HepG2 (cell line): ENCODE data around the gene RFX2. TPM values are rescaled to one million over a fixed set of nuclear protein-coding genes. Genes with fewer than 3 reads are reported as not detected.

Experiments
- ATAC-seq: fragments of 200-7000 bp; cut with Tn5 transposase; 3 replicates; pipeline ENCODE4 v1.9.1; 2020; ENCODE audit warnings: mild to moderate bottlenecking, moderate library complexity
- BruUV-seq: library from RNA; stranded (reverse); fragments of 400-500 nt; replicated peaks from 2 replicates; lab custom pipeline; 2021; lab: Mats Ljungman, UMichigan
- CTCF ChIA-PET: fragments of 300-600 bp; formaldehyde crosslinking; extraction: SDS; loops from one replicate; lab custom pipeline; 2021; ENCODE audit warnings: low total read pairs, inconsistent platforms, low intra/inter-chr PET ratio; lab: Yijun Ruan, JAX
- POLR2A ChIA-PET: fragments of 350-600 bp; sonication (Branson Sonifier 250); formaldehyde crosslinking; loops from one replicate; lab custom pipeline; 2020; ENCODE audit warnings: antibody characterized with exemption, inconsistent platforms; lab: Yijun Ruan, JAX
- DNase-seq: peaks from one replicate; pipeline ENCODE4 v3.0.0-alpha.2; 2015; ENCODE audit warnings: low spot score
- FAIRE-seq: peaks from 3 replicates; lab custom pipeline; 2011; peaks lifted over from hg19 to GRCh38; lab: Jason Lieb, UNC
- H2AFZ ChIP-seq: one replicate; pipeline ENCODE4 v1.6.1; 2011; ENCODE audit warnings: low read length, inconsistent platforms
- H3K27ac ChIP-seq: fragments of 300-600 bp; 3 replicates; pipeline ENCODE4 v1.8.0; 2011; ENCODE audit warnings: mixed run types, mild to moderate bottlenecking, mixed read lengths, low read length, inconsistent platforms; ENCODE audit not compliant: insufficient read depth; ENCODE audit errors: extremely low read length
- H3K27me3 ChIP-seq, 2 experiments: fragments of 200-600 bp in 1 of 2; 2 replicates in 1 of 2; 3 replicates in 1 of 2; pipeline versions ENCODE4 v1.6.0 to v1.8.0; 2011; ENCODE audit warnings: low read length in 2 of 2, mild to moderate bottlenecking in 2 of 2, moderate library complexity in 2 of 2, inconsistent platforms in 1 of 2; ENCODE audit not compliant: insufficient read depth in 2 of 2, control insufficient read depth in 1 of 2
- H3K36me3 ChIP-seq, 2 experiments: fragments of 200-600 bp in 1 of 2; replicated peaks in 1 of 2; 2 replicates in 1 of 2; 3 replicates in 1 of 2; pipeline versions ENCODE4 v1.5.1 to v1.8.0; 2011; ENCODE audit warnings: low read length in 2 of 2, inconsistent platforms in 1 of 2; ENCODE audit not compliant: insufficient read depth in 2 of 2, control insufficient read depth in 1 of 2
- H3K4me1 ChIP-seq: 2 replicates; pipeline ENCODE4 v1.5.1; 2012; ENCODE audit warnings: low read length, inconsistent platforms; ENCODE audit not compliant: insufficient read depth
- H3K4me2 ChIP-seq: 2 replicates; pipeline ENCODE4 v1.6.0; 2011; ENCODE audit warnings: low read depth, low read length, inconsistent platforms
- H3K4me3 ChIP-seq, 3 experiments: fragments of 200-600 bp in 1 of 3; sonication (generic), shearing (Covaris generic) in 1 of 3; replicated peaks in 1 of 3; 2 replicates each; pipeline ENCODE4 v1.5.1; 2011 to 2016; ENCODE audit warnings: low read length in 3 of 3, inconsistent platforms in 2 of 3, low read depth in 2 of 3, mild to moderate bottlenecking in 2 of 3, control low read depth in 1 of 3, mixed read lengths in 1 of 3; ENCODE audit not compliant: insufficient read depth in 1 of 3
- H3K79me2 ChIP-seq: one replicate; pipeline ENCODE4 v1.6.1; 2011; ENCODE audit warnings: low read length, inconsistent platforms; ENCODE audit not compliant: insufficient read depth
- H3K9ac ChIP-seq: 2 replicates; pipeline ENCODE4 v1.6.0; 2011; ENCODE audit warnings: mild to moderate bottlenecking, low read depth, low read length, inconsistent platforms; ENCODE audit not compliant: insufficient read depth
- H3K9me3 ChIP-seq: 2 replicates; pipeline ENCODE4 v1.5.1; 2012; ENCODE audit warnings: mild to moderate bottlenecking, low read length
- H4K20me1 ChIP-seq: 2 replicates; pipeline ENCODE4 v1.6.0; 2011; ENCODE audit warnings: inconsistent platforms, mild to moderate bottlenecking, low read length, moderate library complexity; ENCODE audit not compliant: insufficient read depth
- FOXA3 ChIP-seq: IDR thresholded peaks from 2 replicates; pipeline ENCODE4 v1.6.1; 2016; ENCODE audit warnings: missing genetic modification reagents, missing compliant biosample characterization
- JUN ChIP-seq: sonication (generic); formaldehyde crosslinking; IDR thresholded peaks from 2 replicates; pipeline ENCODE4 v1.4.0; 2020; ENCODE audit warnings: mild to moderate bottlenecking, missing genetic modification reagents
- KDM4B ChIP-seq: sonication (generic); formaldehyde crosslinking; IDR thresholded peaks from 2 replicates; pipeline ENCODE4 v1.4.0; 2020; ENCODE audit warnings: missing genetic modification reagents
- ZBTB44 ChIP-seq: sonication (generic); formaldehyde crosslinking; IDR thresholded peaks from 2 replicates; pipeline ENCODE4 v1.4.0; 2020; ENCODE audit warnings: missing genetic modification reagents
- ZFP1 ChIP-seq: IDR thresholded peaks from 2 replicates; pipeline ENCODE4 v1.6.1; 2016
- ZNF235 ChIP-seq: sonication (generic); formaldehyde crosslinking; IDR thresholded peaks from 2 replicates; pipeline ENCODE4 v1.8.1; 2023; ENCODE audit warnings: mild to moderate bottlenecking, missing genetic modification reagents, borderline replicate concordance
- ZNF510 ChIP-seq: sonication (generic); formaldehyde crosslinking; IDR thresholded peaks from 2 replicates; pipeline ENCODE4 v1.4.0; 2020; ENCODE audit warnings: low read depth, mild to moderate bottlenecking, missing genetic modification reagents
- ZNF543 ChIP-seq: sonication (generic); formaldehyde crosslinking; IDR thresholded peaks from 2 replicates; pipeline ENCODE4 v1.4.0; 2020; ENCODE audit warnings: mild to moderate bottlenecking, missing genetic modification reagents
- ZNF552 ChIP-seq: sonication (generic); formaldehyde crosslinking; IDR thresholded peaks from 2 replicates; pipeline ENCODE4 v1.9.0; 2022; ENCODE audit warnings: missing genetic modification reagents, mild to moderate bottlenecking, borderline replicate concordance
- ZNF605 ChIP-seq: sonication (generic); formaldehyde crosslinking; IDR thresholded peaks from 2 replicates; pipeline ENCODE4 v1.8.0; 2022; ENCODE audit warnings: mild to moderate bottlenecking, missing genetic modification reagents
- WGBS: methylation state at CpG from one replicate; pipeline ENCODE4 v1.1.6; 2017; ENCODE audit warnings: low lambda C conversion rate; 5-methylcytosine and 5-hydroxymethylcytosine counted together
- in situ Hi-C: cut with HindIII; loops from 2 replicates; pipeline ENCODE4 v1.10.0; 2017; ENCODE audit warnings: low pct_unique_long_range_greater_than_20kb; ENCODE audit not compliant: extremely low pct_ligation_motif_present
- intact Hi-C: fragments of 100-400 bp; cut with micrococcal nuclease; formaldehyde crosslinking; loops from one replicate; pipeline ENCODE4 v1.10.0; 2022; ENCODE audit not compliant: unreplicated experiment
- polyA plus RNA-seq, 8 experiments: library from polyadenylated mRNA; depleted of rRNA in 3 of 8; stranded (reverse) in 7 of 8; unstranded in 1 of 8; fragments of >200 nt; fragmentation: Illumina TruSeq in 4 of 8; extraction: Trizol in 4 of 8; gene quantifications; 2 replicates each; pipeline versions ENCODE4 v1.2.1 to v1.2.3, GENCODE V29; 2011 to 2016; ENCODE audit warnings: low read depth in 4 of 8, missing spikeins in 1 of 8, mixed read lengths in 1 of 8; ENCODE audit not compliant: insufficient read depth in 1 of 8
- total RNA-seq, 5 experiments: library from RNA; depleted of rRNA; stranded (reverse); fragments of >200 nt; fragmentation: Illumina TruSeq; extraction: Trizol; gene quantifications; 2 replicates each; pipeline ENCODE4 v1.2.3, GENCODE V29; 2016; ENCODE audit warnings: low read depth in 1 of 5
- TF ChIP-seq, protein P1 (sequence below): sonication (generic); formaldehyde crosslinking; conservative IDR thresholded peaks from 2 replicates; pipeline ENCODE4 v1.8.0; 2022; ENCODE audit warnings: low read depth, missing genetic modification reagents
- TF ChIP-seq, protein P2 (sequence below): sonication (generic); formaldehyde crosslinking; conservative IDR thresholded peaks from 2 replicates; pipeline ENCODE4 v1.8.0; 2022; ENCODE audit warnings: missing genetic modification reagents

RFX2 gene
- total and polyA plus RNA-seq, 2 of the 13 experiments (the other 11 are each of a cell fraction or from before 2014, with no cell fraction given): 2.8 to 3.3 TPM

DNA sequence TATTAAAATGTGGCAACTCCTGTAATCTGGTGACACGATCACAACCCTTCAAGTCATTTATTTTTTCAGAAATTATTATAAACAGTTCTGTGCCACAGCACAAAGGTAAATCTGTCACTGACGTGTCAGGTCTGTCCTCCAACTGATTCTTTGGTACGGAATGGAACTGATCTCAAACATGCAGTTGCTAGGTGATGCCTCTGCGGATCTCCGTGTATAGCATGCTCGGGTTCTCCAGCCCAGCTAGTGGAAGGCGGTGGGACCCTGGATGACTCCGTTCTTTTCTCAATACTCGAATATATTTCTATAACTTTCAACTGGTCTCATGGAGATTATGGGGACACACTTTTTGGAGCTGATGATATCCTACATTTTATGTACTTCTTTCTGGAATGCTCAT is 143.4 kb downstream of the RFX2 start:
- POLR2A ChIA-PET: interaction anchor here (0.7 to 1.3 kb wide), 2 partner anchors 8 to 9 kb away, joined by 3 to 4 read pairs; no protein-coding TSS in a partner anchor
- intact Hi-C loops (no loop called here), in situ Hi-C loops (no loop called here)
- TF ChIP-seq ZNF510 (CRISPR knock-in tag) (no peak), ZFP1 (CRISPR knock-in tag) (no peak), FOXA3 (no peak), KDM4B (CRISPR knock-in tag) (no peak), ZBTB44 (CRISPR knock-in tag) (no peak), ZNF235 (CRISPR knock-in tag) (no peak), JUN (CRISPR knock-in tag) (no peak), ZNF543 (CRISPR knock-in tag) (no peak), ZNF605 (no peak), ZNF552 (no peak)
- TF ChIP-seq, protein P1, sequence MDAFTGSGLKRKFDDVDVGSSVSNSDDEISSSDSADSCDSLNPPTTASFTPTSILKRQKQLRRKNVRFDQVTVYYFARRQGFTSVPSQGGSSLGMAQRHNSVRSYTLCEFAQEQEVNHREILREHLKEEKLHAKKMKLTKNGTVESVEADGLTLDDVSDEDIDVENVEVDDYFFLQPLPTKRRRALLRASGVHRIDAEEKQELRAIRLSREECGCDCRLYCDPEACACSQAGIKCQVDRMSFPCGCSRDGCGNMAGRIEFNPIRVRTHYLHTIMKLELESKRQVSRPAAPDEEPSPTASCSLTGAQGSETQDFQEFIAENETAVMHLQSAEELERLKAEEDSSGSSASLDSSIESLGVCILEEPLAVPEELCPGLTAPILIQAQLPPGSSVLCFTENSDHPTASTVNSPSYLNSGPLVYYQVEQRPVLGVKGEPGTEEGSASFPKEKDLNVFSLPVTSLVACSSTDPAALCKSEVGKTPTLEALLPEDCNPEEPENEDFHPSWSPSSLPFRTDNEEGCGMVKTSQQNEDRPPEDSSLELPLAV (CRISPR knock-in tag): no peak
- TF ChIP-seq, protein P2, sequence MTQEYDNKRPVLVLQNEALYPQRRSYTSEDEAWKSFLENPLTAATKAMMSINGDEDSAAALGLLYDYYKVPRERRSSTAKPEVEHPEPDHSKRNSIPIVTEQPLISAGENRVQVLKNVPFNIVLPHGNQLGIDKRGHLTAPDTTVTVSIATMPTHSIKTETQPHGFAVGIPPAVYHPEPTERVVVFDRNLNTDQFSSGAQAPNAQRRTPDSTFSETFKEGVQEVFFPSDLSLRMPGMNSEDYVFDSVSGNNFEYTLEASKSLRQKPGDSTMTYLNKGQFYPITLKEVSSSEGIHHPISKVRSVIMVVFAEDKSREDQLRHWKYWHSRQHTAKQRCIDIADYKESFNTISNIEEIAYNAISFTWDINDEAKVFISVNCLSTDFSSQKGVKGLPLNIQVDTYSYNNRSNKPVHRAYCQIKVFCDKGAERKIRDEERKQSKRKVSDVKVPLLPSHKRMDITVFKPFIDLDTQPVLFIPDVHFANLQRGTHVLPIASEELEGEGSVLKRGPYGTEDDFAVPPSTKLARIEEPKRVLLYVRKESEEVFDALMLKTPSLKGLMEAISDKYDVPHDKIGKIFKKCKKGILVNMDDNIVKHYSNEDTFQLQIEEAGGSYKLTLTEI (CRISPR knock-in tag): no peak
- H3K27me3 ChIP-seq: no peaks in the 10 kb centered on the region
- BruUV-seq: no TSS peak
- no peak overlapping the region for H3K4me3 ChIP-seq
- no peak overlapping the region for H3K4me2 ChIP-seq
- ATAC-seq (no peak), DNase-seq (no peak), FAIRE-seq (no peak)
- 94% methylated on average over 9 of the region's 9 CpGs for WGBS
- peaks cover 93% of the 10 kb centered on the region for H3K79me2 ChIP-seq
- H4K20me1 ChIP-seq: peaks cover 35% of the 10 kb centered on the region
- H3K9ac ChIP-seq: no peak overlapping the region; the same call in 1 of the 2 replicates
- no peak overlapping the region for H3K27ac ChIP-seq
- CTCF ChIA-PET: interaction anchor here (1.6 kb wide), 1 partner anchor 21 kb away, joined by 7 read pairs; no protein-coding TSS in a partner anchor
- peaks cover 98% of the 10 kb centered on the region for H3K4me1 ChIP-seq
- H3K36me3 ChIP-seq: peaks cover 7 to 44% of the 10 kb centered on the region in 2 experiments
- H3K9me3 ChIP-seq: no peaks in the 10 kb centered on the region
- no peak overlapping the region for H2AFZ ChIP-seq
